Neuronal stem cell (in vitro differentiated cells): ENCODE data around the gene REXO5.

Source experiments
- DNase-seq: peaks from one replicate; pipeline ENCODE4 v3.0.0-alpha.2; 2013; ENCODE audit warnings: low spot score
- H2AFZ ChIP-seq: one replicate; pipeline ENCODE4 v1.6.1; 2013; ENCODE audit warnings: mild to moderate bottlenecking, low read length, inconsistent platforms
- H2AK5ac ChIP-seq: 2 replicates; pipeline ENCODE4 v1.6.1; 2013; ENCODE audit warnings: low read depth, mild to moderate bottlenecking, inconsistent platforms, low read length, moderate library complexity, mixed read lengths
- H2BK120ac ChIP-seq: 2 replicates; pipeline ENCODE4 v1.6.1; 2013; ENCODE audit warnings: low read depth, mild to moderate bottlenecking, inconsistent platforms, low read length, moderate library complexity, mixed read lengths
- H2BK12ac ChIP-seq: one replicate; pipeline ENCODE4 v1.6.1; 2013; ENCODE audit warnings: low read length, inconsistent platforms
- H2BK15ac ChIP-seq: 2 replicates; pipeline ENCODE4 v1.6.1; 2013; ENCODE audit warnings: mild to moderate bottlenecking, low read length, inconsistent platforms, mixed read lengths
- H2BK5ac ChIP-seq: one replicate; pipeline ENCODE4 v1.6.1; 2013; ENCODE audit warnings: inconsistent platforms, mild to moderate bottlenecking, low read length, moderate library complexity
- H3K14ac ChIP-seq: one replicate; pipeline ENCODE4 v1.6.1; 2013; ENCODE audit warnings: low read length, inconsistent platforms
- H3K18ac ChIP-seq: 2 replicates; pipeline ENCODE4 v1.6.1; 2013; ENCODE audit warnings: low read length, inconsistent platforms
- H3K23ac ChIP-seq: 2 replicates; pipeline ENCODE4 v1.6.1; 2013; ENCODE audit warnings: low read depth, mild to moderate bottlenecking, mixed read lengths, low read length, inconsistent platforms; ENCODE audit not compliant: poor library complexity
- H3K27ac ChIP-seq: replicated peaks from 3 replicates; pipeline ENCODE4 v1.5.1; 2013; ENCODE audit warnings: low read length, inconsistent platforms
- H3K27me3 ChIP-seq, 3 experiments: 2 replicates each; pipeline ENCODE4 v1.6.1; 2013; ENCODE audit warnings: low read length in 3 of 3, mild to moderate bottlenecking in 2 of 3, inconsistent platforms in 1 of 3, low read depth in 1 of 3, mixed read lengths in 1 of 3, moderate library complexity in 1 of 3; ENCODE audit not compliant: control insufficient read depth in 3 of 3, insufficient read depth in 3 of 3
- H3K36me3 ChIP-seq, 2 donors: replicated peaks in 1 of 2; 2 replicates each; pipeline ENCODE4 v1.6.1; 2013; ENCODE audit warnings: low read length in 2 of 2; ENCODE audit not compliant: control insufficient read depth in 2 of 2, insufficient read depth in 2 of 2
- H3K4ac ChIP-seq: 2 replicates; pipeline ENCODE4 v1.6.1; 2013; ENCODE audit warnings: inconsistent platforms, mild to moderate bottlenecking, low read length, moderate library complexity
- H3K4me1 ChIP-seq, 2 donors: 1 replicate in 1 of 2; 2 replicates in 1 of 2; pipeline ENCODE4 v1.6.1; 2013; ENCODE audit warnings: low read length in 2 of 2, low read depth in 1 of 2; ENCODE audit not compliant: control insufficient read depth in 2 of 2, insufficient read depth in 1 of 2
- H3K4me2 ChIP-seq: one replicate; pipeline ENCODE4 v1.6.1; 2013; ENCODE audit warnings: mild to moderate bottlenecking, low read length, inconsistent platforms; ENCODE audit not compliant: insufficient read depth, poor library complexity, severe bottlenecking
- H3K4me3 ChIP-seq, 2 donors: 2 replicates each; pipeline ENCODE4 v1.5.1; 2013; ENCODE audit warnings: low read length in 2 of 2, mild to moderate bottlenecking in 2 of 2, inconsistent platforms in 1 of 2, moderate library complexity in 1 of 2
- H3K79me1 ChIP-seq: one replicate; pipeline ENCODE4 v1.6.1; 2013; ENCODE audit warnings: low read depth, mild to moderate bottlenecking, inconsistent platforms, low read length, moderate library complexity
- H3K9ac ChIP-seq: one replicate; pipeline ENCODE4 v1.6.1; 2013; ENCODE audit warnings: mild to moderate bottlenecking, low read depth, low read length, inconsistent platforms; ENCODE audit not compliant: poor library complexity
- H3K9me3 ChIP-seq, 2 donors: replicated peaks in 1 of 2; 2 replicates each; pipeline versions ENCODE3 to v1.6.1; 2013; ENCODE audit warnings: low read length in 2 of 2, mild to moderate bottlenecking in 2 of 2, inconsistent platforms in 1 of 2, low read depth in 1 of 2, mixed read lengths in 1 of 2, moderate library complexity in 1 of 2; ENCODE audit not compliant: control insufficient read depth in 2 of 2, insufficient read depth in 1 of 2
- H4K8ac ChIP-seq: one replicate; pipeline ENCODE4 v1.6.1; 2013; ENCODE audit warnings: low read depth, mild to moderate bottlenecking, inconsistent platforms, low read length, moderate library complexity
- H4K91ac ChIP-seq: one replicate; pipeline ENCODE4 v1.6.1; 2013; ENCODE audit warnings: low read length, low read depth, mild to moderate bottlenecking, inconsistent platforms; ENCODE audit not compliant: poor library complexity
- WGBS, 2 donors: extraction: QIAGEN DNeasy Blood & Tissue Kit; methylation state at CpG; one replicate each; pipeline ENCODE4 v1.1.7; 2013; ENCODE audit warnings: missing lambda C conversion rate in 2 of 2, mixed read lengths in 1 of 2; ENCODE audit not compliant: insufficient read length in 2 of 2, insufficient replicate concordance in 1 of 2; ENCODE audit errors: extremely low coverage in 2 of 2; 5-methylcytosine and 5-hydroxymethylcytosine counted together

Gene REXO5

DNA sequence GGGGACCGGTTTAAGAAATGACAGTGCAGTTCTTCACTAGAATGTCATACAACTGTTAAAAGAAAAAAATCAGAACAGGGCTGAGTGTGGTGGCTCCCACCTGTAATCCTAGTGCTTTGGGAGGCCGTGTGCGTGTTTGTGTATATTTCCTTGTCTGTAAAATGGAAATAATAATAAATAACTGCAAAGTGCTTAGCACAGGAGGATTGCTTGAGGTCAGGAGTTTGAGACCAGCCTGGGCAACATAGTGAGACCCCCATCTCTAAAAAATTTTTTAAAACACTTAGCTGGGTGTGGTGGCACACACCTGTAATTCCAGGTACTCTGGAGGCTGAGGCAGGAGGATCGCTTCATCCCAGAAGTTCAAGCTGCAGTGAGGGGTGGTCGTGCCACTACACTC is 40.0 kb upstream of the REXO5 start:
- Histone ChIP-seq H3K4me1 (peaks cover 0 to 1% of the 10 kb centered on the region in 2 donors), H3K27ac (no peak overlapping the region), H2BK15ac (no peak overlapping the region), H4K91ac (no peak overlapping the region), H4K8ac (no peak overlapping the region), H3K4ac (no peak overlapping the region), H3K79me1 (peaks cover 2% of the 10 kb centered on the region), H3K23ac (no peak overlapping the region), H3K36me3 (no peaks in the 10 kb centered on the region), H3K27me3 (no peaks in the 10 kb centered on the region), H3K9me3 (peaks cover 1 to 13% of the 10 kb centered on the region in 2 donors), H2BK5ac (no peak overlapping the region), H2AFZ (no peak overlapping the region), H3K14ac (no peak overlapping the region), H2BK120ac (no peak overlapping the region), H2AK5ac (no peak overlapping the region), H3K9ac (no peak overlapping the region), H3K4me3 (no peak overlapping the region), H3K4me2 (no peak overlapping the region), H3K18ac (no peak overlapping the region), H2BK12ac (no peak overlapping the region)
- DNase-seq, result no peak
- WGBS, 2 donors, result no CpG with 5 or more reads among the region's 5 CpGs

- H3K9me3 ChIP-seq, result peaks cover 0 to 8% of the 10 kb centered on the region in 2 donors
- H3K4ac ChIP-seq, result no peak overlapping the region
- no peaks in the 10 kb centered on the region for H3K36me3 ChIP-seq
- H3K4me3 ChIP-seq, result no peak overlapping the region
- no peak overlapping the region for H2BK15ac ChIP-seq
- H3K27me3 ChIP-seq, result no peaks in the 10 kb centered on the region
- H3K9ac ChIP-seq, result no peak overlapping the region
- H3K4me2 ChIP-seq, result no peak overlapping the region
- no peak overlapping the region for H3K18ac ChIP-seq
- no peak overlapping the region for H2AK5ac ChIP-seq
- H3K14ac ChIP-seq, result no peak overlapping the region
- no peak overlapping the region for H3K23ac ChIP-seq
- H2BK12ac ChIP-seq, result no peak overlapping the region
- H3K27ac ChIP-seq, result no peak overlapping the region
- no peak overlapping the region for H4K8ac ChIP-seq
- H2AFZ ChIP-seq, result no peak overlapping the region
- H4K91ac ChIP-seq, result no peak overlapping the region
- H2BK120ac ChIP-seq, result no peak overlapping the region
- peaks cover 2% of the 10 kb centered on the region for H3K79me1 ChIP-seq
- no peak for DNase-seq
- H3K4me1 ChIP-seq, result peaks cover 0 to 1% of the 10 kb centered on the region in 2 donors
- no peak overlapping the region for H2BK5ac ChIP-seq
Observed at GRCh38 chr16:20767577-20767976, 38.8 kb upstream of the REXO5 start.

GRCh38 chr16:20768121-20768520 is 38.2 kb upstream of the REXO5 start:
- no peak overlapping the region for H3K4me2 ChIP-seq
- no CpG with 5 or more reads among the region's 1 CpG for WGBS, 2 donors
- H3K4me1 ChIP-seq, result peaks cover 0 to 1% of the 10 kb centered on the region in 2 donors

DNA sequence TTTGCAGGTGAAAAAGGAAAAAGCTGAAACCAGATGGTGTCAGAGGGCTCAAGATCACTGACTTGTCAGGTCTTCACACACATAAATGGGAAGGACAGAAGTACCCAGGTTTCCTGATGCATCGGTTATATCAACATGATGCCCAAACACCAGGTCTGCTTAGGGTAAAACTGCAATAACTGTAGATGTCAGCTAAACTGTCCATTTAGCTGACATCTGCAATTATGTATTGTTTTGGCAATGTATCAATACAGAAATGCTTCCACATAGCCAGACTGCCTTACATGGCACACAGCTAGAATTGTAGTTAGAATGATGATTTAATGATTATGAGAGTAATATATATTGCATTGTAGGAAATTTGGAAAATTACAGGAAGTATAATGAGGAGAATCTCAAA is 37.5 kb upstream of the REXO5 start:
- H2AFZ ChIP-seq, result no peak overlapping the region
- no CpG with 5 or more reads among the region's 1 CpG for WGBS, 2 donors
- no peak overlapping the region for H3K9ac ChIP-seq

More at GRCh38 chr16:20768121-20768520, 38.2 kb upstream of the REXO5 start:
- H3K18ac ChIP-seq, result no peak overlapping the region
- H3K14ac ChIP-seq, result no peak overlapping the region
- H2BK5ac ChIP-seq, result no peak overlapping the region
- H2AFZ ChIP-seq, result no peak overlapping the region
- H4K91ac ChIP-seq, result no peak overlapping the region
- no peak overlapping the region for H3K9ac ChIP-seq
- peaks cover 2% of the 10 kb centered on the region for H3K79me1 ChIP-seq
- no peak overlapping the region for H3K4me3 ChIP-seq
- no peaks in the 10 kb centered on the region for H3K36me3 ChIP-seq
- no peaks in the 10 kb centered on the region for H3K27me3 ChIP-seq
- H2BK12ac ChIP-seq, result no peak overlapping the region
- H2BK120ac ChIP-seq, result no peak overlapping the region
- H2BK15ac ChIP-seq, result no peak overlapping the region
- no peak overlapping the region for H2AK5ac ChIP-seq
- H4K8ac ChIP-seq, result no peak overlapping the region
- no peak overlapping the region for H3K4ac ChIP-seq
- peaks cover 0 to 3% of the 10 kb centered on the region in 2 donors for H3K9me3 ChIP-seq
- DNase-seq, result no peak
- H3K27ac ChIP-seq, result no peak overlapping the region
- no peak overlapping the region for H3K23ac ChIP-seq

More for the DNA sequence above, 37.5 kb upstream of the REXO5 start:
- no peaks in the 10 kb centered on the region for H3K27me3 ChIP-seq
- H4K8ac ChIP-seq, result no peak overlapping the region
- no peaks in the 10 kb centered on the region for H3K9me3 ChIP-seq
- H2BK12ac ChIP-seq, result no peak overlapping the region
- H2AK5ac ChIP-seq, result no peak overlapping the region
- H2BK5ac ChIP-seq, result no peak overlapping the region
- DNase-seq, result no peak
- H2BK120ac ChIP-seq, result no peak overlapping the region
- H3K36me3 ChIP-seq, result no peaks in the 10 kb centered on the region
- no peak overlapping the region for H3K4me3 ChIP-seq
- no peak overlapping the region for H3K14ac ChIP-seq
- H3K4me2 ChIP-seq, result no peak overlapping the region
- no peaks in the 10 kb centered on the region for H3K79me1 ChIP-seq
- H3K27ac ChIP-seq, result no peak overlapping the region
- no peak overlapping the region for H4K91ac ChIP-seq
- H3K4me1 ChIP-seq, result no peaks in the 10 kb centered on the region
- H3K18ac ChIP-seq, result no peak overlapping the region
- H3K23ac ChIP-seq, result no peak overlapping the region
- no peak overlapping the region for H3K4ac ChIP-seq
- H2BK15ac ChIP-seq, result no peak overlapping the region
